HG02981 (cell line): ENCODE results near the gene WNK2.
"Not testable (repeated sequence)": the region's sequence is repeated elsewhere in the genome, so short reads cannot be mapped to it uniquely, and the experiment has no call there.

Experiments used
- ATAC-seq: cut with Tn5 transposase; IDR thresholded peaks from one replicate; pipeline ENCODE4 v1.9.1; 2021; ENCODE audit warnings: mild to moderate bottlenecking, moderate library complexity; ENCODE audit not compliant: unreplicated experiment

WNK2 gene

DNA sequence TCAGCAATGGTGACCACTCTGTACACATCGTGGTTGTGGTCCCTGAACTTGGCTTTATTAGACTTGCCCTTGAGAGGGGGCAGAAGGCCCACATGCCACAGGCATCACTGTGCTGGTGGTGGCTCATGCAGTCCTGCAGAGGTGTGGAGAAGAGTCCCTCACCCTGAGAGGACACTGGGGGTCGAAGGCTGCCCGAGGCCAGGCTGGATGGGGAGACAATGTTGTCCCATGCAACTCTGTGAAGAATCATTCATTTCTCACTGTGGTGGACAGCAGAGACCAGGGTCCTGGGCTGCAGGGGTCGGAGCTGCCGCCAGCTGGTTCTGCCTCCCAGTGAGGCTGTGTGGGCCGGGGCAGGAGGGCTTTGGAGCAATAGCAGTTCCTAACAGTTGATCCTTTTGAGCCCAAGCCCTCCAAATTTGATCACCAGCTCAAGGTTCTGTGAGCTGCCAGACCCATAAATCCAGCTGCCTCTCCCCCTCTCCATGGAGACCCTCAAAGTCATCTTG is 139.6 kb downstream of the WNK2 start:
- ATAC-seq = not testable (repeated sequence)

DNA sequence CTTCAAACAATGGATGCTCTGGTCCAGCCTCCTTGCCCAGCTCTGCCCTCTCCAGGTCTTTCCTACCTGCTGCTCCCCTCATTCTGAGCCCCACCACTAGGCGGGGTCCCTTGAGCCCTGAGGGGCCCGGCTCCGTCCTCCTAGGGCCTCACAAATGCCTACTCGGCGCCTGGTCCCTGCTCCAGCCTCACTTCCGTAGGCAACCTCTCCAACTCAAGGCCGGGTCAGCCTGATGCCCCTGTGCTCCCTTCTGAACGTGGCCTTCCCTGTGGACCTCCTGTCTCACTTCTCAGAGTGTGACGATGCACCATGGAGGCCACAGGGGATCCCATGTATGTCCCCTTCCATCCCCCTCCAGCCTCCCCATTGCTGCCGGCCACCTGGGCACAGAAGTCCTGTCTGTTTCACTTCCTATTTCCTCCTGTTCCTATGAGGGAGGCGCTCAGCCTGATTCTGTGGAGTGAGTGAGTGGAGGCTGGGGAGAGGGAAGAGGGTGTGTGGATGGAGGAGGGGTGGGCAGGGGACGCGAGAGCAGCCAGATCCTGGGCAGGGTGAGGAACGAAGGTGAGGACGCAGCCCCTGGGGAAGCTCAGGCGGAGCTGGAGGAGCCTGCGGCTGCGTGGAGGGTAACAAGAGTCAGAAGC is 140.4 kb downstream of the WNK2 start:
- no peak for ATAC-seq

DNA sequence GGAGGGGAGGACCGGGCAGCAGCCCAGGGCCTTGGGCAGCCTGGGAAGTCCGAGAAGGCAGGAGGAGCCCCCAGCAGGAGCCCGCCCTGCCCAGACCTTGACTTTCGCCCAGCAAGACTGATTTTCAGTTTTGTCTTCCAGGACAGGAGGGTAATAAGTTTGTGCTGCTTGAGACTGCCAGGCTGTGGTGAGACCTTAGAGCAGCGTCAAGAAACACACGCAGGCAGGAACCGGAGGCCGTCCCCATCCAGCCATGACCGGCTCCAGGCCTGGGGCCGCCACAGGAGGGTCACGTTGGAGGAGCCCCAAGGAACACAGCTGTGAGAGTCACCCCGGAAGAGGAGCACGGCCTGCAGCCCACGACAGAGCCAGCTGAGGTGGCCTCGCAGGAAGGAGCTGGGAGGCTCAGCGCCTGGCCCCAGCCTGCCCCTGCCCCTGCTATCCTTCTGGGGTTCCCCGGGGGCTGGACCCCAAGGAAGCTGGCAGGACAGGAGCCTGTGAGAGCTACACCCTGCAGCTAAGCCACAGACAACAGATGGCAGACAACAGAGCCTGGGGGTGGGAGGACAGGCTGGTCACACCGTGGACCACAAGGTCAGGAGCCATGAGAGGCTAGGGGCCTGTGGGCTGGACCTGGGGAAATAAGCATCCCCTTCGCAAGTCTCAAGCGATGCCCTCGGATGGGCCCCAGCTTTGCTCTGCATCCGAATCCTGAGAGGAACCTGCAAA is 141.5 kb downstream of the WNK2 start:
- ATAC-seq = no peak

DNA sequence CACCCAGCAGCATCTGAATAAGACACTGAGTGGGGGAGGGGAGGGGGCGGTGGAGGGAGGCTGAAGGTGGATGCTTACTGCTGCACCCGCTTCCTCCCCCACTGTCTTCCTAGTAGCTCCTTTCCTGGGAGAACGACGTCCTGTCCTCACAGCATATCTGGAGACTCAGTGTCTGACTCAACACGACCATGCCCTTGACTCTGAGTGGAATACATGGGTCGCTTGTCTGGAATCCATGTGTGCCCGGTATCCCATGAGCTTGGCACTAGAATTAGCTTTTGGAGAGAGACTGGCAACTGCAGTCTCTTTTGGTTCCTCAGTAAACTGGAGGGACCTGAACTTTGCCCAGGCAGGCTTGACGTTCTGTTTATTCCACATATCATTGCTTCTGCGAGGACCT is 142.1 kb downstream of the WNK2 start:
- ATAC-seq = no peak

DNA sequence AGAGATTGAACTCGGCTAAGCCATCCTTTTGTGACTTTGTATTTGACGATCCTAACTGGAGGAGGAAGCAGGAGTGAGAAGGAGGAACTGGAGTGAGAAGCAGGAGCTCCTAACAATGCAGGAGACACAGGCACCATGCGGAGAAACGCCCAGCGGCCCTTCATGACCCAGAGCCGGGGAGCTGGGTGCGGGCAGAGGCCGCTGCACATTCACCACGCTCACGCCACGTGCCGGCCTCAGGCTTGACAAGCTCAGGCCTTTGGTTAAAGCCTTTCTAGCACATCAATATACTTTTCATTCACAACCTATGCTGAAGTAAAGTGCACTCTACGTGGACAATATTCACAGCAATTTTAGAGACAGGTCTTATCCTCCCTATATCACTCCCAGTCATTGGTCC is 142.7 kb downstream of the WNK2 start:
- ATAC-seq = no peak

DNA sequence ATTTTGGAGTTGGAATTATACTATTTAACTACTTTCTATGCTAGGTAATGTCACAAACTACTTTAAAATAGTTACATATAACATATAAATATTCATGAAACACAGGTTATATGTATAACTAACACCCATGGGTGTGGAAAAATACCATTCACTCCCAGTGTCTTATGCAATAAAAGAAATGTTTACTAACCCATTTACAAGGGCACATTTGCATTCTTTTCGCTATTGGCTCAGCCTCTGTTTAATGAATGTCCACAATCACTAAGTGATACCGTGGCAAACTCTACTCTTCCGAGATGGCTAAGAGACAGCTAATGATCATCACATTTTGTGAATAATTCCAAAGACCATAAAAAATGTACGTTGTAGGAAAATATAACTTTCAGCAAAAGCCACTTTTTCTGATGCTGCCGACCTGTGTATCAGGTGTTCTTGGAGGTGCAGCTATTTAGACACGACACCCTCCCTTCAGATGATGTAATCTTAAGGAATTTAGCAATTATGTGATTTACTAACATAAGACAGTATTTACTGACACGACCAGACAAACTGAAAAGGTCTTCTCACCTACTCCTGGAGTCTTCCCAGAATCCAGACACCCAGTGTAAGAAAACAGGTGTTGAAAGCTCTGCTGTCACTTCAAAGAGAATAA is 145.8 kb downstream of the WNK2 start:
- ATAC-seq = no peak

DNA sequence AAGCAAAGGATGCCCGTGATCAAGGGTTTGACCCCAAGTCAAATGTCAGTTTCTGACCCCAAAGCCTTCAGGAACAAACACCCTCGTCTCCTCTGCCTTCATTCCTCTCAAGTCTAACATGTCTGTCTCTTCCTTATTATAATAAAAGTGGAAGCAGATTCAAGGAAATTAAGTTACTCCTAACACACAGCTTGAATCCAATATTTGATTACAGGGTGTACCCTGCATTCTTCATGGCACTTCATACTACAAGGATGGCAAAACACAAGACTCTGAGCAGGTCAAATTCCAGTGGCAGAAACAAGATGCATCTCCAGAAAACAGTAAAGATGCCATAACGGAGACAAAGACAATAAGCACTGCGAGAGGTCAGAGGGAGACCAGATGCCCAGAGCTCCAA is 148.4 kb downstream of the WNK2 start:
- no peak for ATAC-seq

DNA sequence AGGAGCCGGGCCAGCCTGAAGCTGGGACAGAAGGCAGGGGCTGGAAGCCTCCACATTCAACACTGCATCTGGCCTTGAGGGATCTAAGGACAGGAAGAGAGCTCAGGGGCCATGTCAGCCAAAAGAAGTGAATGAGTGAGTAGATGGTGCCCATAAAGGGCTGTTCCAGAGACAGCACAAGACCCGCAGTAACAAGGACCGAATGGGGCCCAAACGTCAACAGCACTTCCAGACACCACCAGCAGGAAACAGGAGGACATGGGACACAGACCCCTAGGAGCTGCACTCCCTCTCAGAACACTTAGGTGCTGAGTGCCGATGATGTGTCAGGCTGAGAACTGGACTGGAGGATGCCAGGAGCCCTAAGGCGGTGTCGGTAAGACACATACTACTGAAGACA is 152.8 kb downstream of the WNK2 start:
- no peak for ATAC-seq

DNA sequence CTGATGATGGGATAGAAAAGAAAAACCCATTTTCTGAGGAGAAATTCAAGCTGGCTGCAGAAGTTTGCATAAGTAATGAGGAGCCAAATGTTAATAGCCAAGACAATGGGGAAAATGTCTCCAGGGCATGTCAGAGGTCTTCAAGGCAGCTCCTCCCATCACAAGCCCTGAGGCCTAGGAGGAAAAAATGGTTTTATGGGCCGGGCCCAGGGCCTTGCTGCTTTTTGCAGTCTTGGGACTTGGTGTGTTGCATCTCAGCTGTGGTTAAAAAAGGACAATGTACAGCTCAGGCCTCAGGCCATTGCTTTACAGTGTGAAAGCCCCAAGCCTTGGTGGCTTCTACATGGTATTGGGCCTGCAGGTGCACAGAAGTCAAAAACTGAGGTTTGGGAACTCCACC is 154.3 kb downstream of the WNK2 start:
- not testable (repeated sequence) for ATAC-seq

DNA sequence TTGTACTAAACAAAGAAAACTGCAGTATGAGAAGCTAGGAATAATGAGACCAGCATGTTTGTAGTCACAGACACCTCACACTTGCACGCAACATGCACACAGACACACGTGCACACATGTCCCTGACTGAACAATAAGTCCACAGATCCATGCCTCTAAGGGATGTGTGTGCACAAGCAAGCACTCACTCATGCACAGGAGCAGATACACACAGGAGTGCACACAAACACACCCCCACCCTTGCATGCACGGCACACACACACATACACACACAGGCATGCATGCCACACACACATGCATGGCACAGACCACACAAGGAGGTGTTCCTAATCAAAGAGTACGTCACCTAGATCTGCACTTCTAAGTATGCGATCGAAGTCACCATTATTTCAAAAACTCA is 156.2 kb downstream of the WNK2 start:
- no peak for ATAC-seq

DNA sequence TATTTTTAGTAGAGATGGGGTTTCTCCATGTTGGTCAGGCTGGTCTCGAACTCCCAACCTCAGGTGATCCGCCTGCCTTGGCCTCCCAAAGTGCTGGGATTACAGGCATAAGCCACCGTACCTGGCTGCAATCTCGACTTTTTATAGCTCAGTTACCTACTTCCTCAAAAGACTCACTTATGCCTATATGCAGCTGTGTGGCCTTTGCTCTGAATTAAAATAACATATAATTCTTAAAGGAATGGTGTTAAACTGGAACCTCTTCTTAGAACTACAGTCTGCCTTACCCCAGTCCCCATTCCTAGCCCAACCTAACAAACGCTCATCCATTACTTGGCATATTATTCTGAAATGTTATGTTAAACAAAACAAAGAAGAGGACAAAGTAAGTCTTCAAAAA is 157.9 kb downstream of the WNK2 start:
- not testable (repeated sequence) for ATAC-seq

DNA sequence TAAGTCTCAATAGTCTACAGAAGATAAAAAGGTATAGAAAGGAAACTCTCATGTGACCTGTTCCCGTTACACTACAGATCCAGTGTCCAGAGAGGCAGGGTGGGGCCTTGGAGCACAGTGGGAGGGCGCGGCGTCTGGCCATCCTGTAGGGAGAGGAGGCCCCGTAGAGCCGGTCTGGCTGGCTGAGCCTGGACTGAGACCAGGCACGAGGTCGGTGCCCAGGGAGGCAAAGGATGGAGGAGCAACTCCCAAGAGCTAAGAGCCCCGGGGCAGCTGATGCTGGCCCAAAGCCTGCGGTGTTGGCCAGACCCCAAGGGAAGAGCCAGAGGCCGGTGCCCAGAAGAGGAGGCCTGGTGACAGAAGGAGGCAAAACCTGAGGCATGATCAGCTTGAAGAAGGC is 158.5 kb downstream of the WNK2 start:
- ATAC-seq = not testable (repeated sequence)

DNA sequence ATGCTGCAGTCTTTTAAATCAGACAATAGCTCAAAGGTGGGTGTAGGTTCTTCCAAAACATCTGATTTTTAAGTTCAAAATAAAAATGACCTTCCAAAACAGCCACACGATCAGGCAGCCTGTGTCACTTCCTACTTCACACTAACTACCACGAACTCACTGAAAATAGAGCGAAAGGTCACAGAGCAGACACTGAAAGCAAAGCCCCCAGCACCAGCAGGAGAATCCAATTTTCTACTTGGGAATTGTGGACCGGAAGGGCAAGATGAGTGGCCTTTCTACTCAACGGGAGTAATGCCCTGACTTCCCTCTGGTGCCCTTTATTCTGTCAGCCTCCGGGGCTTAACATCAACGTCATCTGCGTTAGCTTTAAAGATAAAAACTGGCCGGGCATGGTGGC is 159.7 kb downstream of the WNK2 start:
- ATAC-seq = no peak

DNA sequence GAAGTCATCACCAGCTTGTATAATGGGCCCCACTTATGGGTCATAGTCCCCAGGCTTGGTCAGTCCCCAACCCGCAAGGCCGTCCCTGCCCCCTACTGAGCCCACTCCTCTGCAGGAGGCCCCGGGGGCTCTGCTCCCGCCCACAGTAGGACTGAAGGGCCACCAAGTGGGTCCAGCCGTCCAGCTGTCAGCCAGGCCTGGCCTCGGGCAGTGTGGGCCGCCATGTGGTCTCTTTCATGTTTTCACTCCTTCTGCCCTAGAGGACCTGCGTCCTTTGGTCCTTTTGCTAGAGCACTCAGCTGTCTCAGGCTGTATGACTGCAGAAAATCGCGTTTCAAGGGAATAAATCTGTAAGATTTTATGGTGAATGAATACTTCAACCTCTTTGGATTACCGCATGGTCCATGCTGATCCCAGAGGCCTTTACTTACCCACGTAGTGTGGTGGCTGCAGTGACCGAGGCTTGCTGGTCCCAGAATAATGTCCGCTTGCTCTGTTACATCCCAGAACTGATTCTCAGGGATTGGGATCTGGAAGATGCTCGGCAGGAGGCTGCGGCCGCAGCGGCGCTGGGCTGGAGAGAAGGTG is 161.8 kb downstream of the WNK2 start:
- ATAC-seq = no peak

DNA sequence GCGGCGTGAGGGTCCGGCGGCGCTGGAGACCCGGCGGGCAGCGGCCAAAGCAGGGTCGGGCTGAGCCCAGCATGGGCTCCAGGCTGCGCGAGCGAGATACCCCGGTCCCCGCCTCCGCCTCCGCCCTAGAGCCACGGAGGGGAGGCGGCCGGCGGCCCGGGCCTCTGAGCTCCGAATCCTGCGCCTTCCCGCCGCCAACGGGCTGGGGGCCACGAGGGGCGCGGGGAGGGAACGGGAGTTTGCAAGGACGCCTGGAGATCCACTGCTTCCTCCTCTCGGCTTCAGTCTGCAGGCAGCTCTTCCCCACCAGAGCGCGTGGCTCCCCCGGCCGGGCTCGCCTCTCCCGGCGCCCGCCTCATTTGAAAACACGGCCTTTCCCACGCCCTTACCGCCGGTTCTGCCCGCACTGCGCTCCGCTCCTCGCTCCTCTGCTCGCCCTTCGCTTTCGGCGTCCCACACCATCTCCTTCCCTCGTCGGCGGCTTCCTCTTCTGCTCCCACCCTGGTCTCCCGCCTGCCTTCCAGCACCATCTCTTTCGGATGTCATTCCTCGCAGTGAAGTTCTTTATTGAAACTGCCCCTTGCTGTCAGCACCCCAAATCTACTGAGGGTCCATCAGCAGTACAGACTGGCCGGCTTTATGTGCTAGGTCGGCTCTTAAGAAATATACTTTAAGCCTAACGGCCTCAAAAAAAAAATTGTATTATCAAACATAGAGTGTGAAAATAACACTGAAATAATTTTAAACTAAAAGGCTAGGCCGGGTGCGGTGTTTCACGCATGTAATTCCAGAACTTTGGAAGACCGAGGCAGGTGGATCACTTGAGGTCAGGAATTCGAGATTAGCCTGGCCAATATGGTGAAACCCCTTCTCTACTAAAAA is 162.5 kb downstream of the WNK2 start:
- ATAC-seq = no peak

DNA sequence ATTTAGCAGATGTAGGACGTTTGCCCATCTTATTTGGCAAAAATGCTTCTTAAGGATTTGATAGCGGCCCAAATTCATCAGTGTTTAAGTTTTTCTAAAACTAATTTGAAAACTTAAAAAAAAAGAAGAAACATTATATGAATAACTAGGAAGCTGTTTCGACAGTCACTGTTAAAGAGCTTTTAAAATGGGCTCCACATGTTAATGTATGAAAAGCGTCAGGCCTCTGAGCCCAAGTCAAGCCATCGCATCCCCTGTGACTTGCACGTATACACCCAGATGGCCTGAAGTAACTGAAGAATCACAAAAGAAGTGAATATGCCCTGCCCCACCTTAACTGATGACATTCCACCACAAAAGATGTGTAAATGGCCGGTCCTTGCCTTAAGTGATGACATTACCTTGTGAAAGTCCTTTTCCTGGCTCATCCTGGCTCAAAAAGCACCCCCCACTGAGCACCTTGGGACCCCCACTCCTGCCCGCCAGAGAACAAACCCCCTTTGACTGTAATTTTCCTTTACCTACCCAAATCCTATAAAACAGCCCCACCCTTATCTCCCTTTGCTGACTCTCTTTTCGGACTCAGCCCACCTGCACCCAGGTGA is 163.5 kb downstream of the WNK2 start:
- not testable (repeated sequence) for ATAC-seq

DNA sequence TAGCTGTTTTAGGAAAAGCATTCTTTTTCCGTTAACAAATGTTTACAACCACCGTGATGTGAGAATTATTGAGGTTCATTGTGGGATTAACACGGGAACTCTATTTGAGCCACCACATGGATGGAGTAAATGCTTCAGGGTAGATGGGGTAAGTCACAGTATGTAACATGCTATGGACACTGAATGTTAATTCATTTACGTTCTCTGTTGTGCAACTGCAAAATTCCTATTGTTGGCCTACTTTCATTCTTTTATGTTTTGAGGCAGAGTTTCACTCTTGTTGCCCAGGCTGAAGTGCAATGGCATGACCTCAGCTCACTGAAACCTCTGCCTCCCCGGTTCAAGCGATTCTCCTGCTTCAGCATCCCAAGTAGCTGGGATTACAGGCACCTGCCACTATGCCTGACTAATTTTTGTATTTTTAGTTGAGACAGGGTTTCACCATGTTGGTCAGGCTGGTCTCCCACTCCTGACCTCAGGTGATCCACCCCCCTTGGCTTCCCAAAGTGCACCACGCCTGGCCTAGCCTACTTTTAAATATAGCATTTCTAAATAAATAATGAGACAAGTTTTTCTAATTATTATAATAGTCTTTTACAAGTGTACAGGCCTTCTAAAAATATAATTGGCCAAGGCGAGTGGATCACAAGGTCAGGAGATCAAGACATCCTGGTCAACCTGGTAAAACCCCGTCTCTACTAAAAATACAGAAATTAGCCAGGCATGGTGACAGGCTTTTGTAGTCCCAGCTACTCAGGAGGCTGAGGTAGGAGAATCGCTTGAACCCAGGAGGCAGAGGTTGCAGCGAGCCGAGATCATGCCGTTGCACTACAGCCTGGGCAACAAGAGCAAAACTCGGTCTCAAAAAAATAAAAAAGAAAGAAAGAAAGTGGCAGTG is 169.7 kb downstream of the WNK2 start:
- ATAC-seq = not testable (repeated sequence)

DNA sequence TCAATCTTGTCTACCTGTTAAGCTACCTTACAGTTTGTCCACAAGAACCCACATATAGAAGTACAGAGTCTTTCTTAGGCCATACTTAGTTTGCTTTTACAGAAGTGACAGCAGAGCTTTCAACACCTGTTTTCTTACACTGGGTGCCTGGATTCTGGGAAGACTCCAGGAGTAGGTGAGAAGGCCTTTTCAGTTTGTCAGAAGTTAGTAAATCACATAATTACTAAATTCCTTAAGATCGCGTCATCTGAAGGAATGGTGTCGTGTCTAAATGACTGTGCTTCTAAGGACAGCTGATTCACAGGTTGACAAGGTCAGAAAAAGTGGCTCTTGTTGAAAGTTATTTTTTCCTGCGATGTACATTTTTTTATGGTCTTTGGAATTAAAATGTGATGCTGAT is 170.5 kb downstream of the WNK2 start:
- no peak for ATAC-seq

DNA sequence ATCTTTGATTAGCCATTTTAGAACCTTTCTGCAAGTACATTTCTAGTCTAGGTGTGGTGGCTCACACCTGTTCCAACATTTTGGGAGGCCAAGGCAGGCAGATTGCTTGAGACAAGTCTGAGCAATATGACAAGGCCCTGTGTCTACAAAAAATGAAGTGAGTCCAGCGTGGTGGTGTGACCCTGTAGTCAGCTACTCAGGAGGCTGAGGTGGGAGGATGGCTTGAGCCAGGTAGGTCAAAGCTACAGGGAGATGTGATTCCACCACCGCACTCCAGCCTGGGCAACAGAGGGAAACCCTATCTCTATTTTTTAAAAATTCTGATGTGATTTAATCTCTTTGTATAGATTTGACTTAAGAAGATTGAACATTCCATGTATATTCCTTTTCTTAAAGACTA is 171.9 kb downstream of the WNK2 start:
- no peak for ATAC-seq
